SK-N-MC (cell line): Measurements from ENCODE around the gene OR4M1.
"Not testable (repeated sequence)": the region's sequence is repeated elsewhere in the genome, so short reads cannot be mapped to it uniquely, and the experiment has no call there.

Experiments used
- EZH2 ChIP-seq: fragments of 200-600 bp; sonication (generic); IDR thresholded peaks from one replicate; pipeline ENCODE4 v1.6.1; 2017; ENCODE audit warnings: antibody characterized with exemption
- FOXP2 ChIP-seq: optimal IDR thresholded peaks from 2 replicates; pipeline ENCODE3; 2011; ENCODE audit warnings: mild to moderate bottlenecking, moderate library complexity; ENCODE audit not compliant: insufficient read depth; ENCODE audit errors: extremely low read length, control extremely low read depth
- POLR2AphosphoS5 ChIP-seq: IDR thresholded peaks from 2 replicates; pipeline ENCODE4 v1.6.1; 2012; ENCODE audit warnings: mild to moderate bottlenecking, low read depth, low read length, borderline replicate concordance

GRCh38 chr14:19787318-19787717, 14.0 kb downstream of the OR4M1 start:
- not testable (repeated sequence) for TF ChIP-seq POLR2AphosphoS5, EZH2, FOXP2
